ENCODE data around the gene SNCB.
A peak's percentile ranks its signal among the peaks of the same experiment; 100 is the strongest.
"Not testable (repeated sequence)": the region's sequence is repeated elsewhere in the genome, so short reads cannot be mapped to it uniquely, and the experiment has no call there.

The SNCB gene

DNA sequence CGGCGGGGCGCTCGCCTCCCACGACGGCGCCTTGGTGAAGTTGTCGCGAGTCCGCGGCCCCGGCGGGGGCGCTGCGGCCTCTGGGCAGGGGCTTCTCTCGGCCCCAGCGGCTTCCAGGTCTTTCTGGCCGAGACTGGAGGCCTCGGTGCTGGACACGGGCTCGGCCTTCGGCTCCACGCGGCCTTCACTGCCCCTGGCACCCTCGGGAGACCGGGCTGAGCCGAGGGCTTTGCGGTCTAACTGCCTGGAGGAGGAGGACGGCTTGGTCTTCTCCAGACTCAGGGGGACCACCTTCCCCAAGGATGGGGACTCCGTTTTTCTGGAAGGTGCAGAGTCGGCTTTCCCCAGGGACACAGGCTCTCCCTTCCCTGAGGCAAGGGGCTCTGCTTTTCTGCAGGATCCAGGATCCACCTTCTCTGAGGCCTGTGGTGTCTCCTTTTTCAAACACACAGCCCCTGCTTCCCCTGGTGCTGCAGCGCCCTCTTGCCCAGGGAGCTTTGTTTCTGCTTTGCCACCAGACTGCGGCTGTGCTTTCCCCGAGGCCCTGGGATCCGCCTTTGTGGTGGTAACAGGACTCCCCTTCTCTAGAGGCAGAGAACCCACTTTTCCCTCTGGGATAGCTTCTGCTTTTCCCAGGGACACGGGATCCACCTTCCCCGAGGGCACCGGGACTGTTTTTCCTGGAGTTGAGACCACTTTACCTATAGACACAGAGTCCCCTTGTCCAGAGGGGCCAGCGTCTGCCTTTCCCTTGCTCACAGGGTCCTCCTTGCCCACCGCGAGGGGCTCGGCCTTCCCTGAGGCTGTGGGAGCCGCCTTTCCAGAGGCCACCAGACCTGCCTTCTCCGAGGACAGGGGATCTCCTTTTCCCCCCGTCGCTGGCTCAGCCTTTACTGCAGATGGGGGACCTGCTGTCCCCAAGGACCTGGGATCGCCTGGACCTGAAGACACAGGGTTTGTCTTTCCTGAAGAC is 32.6 kb downstream of the SNCB start:
- DNase-seq (ENCODE audit: low read depth) = no peak

DNA sequence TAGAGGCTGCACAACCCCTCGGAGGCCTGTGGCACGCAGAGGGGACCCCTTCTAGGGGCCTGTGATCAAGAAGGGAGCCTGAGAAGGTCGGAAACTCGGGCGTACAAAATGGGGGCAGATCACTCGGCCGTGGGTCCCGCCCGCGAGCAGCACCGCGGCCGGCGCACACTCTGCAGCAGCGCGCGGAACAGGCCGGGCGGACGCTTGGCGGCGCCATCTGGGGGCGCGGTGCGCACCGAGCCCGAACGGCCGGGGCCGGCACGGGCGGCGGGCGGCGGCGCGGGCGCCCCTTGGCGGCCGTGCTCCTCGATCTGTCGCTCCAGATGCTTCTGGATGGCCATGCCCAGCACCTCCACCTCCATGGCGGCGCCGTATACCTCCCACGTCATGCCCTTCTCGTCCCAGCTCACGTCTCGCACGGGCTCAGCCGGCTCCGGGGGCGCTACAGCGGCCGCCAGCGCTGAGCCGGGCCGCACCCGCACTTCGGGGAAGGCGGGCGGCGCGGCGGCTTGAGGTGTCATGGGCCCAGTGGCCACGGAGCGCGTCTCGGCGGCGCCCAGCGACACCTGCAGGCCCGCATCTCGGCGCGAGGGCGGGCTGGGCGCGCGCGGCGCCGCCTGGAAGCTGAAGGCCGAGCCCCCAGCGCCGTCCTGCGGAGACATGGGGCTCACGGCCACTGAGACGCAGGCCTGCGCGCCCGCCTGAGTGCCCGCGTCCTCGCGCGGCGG is 33.5 kb downstream of the SNCB start:
- peak; percentile 54 for DNase-seq (ENCODE audit: low read depth)

DNA sequence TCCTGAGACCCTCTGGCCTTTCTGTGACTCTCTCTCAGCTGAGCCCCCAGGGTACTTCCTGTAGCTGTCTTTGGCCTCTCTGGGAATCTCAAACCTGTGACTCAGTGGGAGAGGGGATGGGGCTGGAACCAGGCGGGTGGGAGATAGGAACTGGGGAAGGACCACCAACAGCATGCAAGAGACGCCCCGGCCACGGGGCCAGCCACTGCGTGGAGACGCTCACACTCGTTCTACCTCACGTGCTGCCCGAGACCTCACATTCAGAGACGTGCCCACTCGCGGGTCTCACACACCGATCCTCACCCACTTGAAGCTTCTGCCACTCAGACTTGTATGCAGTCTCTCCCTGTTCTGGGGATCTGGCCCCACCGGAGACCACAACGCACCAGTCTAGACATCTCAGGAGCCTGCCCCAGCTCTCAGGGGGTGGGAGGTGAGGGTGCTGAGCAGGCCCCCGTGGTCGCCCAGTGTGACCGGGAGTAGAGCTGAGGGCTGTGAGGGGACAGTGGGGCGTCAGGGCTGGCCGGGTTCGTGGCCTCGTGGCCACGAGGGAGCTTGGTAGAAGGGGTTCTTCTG is 34.2 kb downstream of the SNCB start:
- no peak for DNase-seq (ENCODE audit: low read depth)

DNA sequence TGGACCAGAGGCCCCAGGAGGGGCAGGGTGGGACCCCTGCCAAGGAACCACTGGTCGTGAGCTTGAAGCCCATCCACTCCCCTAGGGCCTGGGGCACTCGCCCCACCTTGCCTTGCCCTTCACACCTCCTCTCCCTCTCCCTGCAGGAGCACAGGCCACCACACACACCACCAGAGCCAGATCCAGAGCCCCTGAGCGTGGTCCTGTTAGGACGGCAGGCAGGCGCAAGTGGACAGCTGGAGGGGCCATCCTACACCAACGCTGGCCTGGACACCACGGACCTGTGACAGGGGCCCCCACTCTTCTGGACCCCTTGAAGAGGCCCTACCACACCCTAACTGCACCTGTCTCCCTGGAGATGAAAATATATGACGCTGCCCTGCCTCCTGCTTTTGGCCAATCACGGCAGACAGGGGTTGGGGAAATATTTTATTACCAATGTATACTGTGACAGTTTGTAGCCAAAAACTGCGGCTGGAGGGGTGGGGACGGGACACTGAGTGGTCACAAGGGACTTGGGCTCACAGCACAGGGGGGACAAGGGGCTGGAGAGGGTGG is 34.9 kb downstream of the SNCB start:
- no peak for DNase-seq (ENCODE audit: low read depth)

DNA sequence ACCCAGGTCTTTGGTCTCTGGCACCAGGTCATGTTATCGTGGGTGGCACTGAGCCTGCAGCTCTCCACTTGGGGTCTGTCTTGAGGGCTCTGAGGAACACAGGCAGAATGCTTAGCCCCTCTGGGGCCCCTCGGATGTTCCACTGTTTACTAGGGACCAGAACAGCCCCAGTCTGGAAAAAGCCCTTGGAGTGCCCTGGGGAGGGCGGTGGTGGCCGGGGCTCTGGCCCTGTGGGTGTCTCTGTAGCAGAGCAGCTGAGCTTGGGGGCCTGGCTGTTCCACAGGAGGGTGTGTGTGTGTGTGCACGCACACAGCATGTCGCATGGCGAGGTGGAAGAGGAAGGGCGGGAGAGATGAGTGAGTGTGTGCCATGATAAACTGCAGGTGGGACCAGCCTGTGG is 35.8 kb downstream of the SNCB start:
- no peak for DNase-seq (ENCODE audit: low read depth)

DNA sequence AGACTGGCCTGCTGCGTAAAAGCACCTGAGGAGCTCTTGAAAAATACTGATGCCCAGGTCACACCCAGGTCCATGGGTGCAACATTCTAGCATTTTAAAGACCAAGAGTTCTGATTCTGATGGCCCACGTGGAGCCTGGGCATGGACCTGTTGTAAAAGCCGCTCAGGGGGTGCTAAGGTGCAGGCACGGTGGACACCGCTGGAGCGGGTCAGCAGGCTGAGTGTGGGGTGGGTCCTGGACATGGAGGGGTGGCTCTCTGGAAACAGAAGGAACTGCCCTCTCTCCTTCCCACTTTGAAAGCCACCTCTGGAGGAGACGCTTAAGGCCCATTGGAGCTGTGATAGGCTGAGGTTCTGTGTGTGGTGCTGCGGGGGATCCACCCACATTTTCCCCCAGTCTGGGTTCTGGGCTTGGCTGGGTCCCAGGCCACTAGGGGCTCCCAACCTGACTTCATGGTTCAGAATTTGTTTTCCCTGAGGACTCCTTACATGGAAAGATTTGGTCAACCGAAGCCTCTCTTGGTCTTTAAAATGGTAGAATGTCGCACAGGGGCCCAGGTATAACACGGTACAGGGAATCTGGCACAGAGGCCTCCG is 37.0 kb downstream of the SNCB start:
- DNase-seq (ENCODE audit: low read depth) = no peak

DNA sequence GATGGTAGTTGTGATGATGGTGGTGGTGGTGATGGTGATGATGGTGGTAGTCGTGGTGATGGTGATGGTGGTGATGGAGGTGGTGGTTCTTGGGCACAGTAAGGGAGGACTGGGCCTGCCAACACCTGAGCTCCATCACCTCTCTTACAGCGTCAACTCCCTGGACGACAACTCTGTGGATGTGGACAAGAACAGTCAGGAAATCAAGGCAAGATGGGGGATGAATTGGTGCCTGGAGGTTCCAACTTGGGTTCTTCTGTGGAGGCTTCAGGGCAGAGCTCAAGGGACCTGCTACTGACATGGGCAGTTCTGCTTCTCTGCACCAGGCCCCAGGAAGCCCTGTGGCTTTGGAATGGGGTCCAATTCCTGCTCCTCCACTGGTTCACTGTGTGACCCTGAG is 37.8 kb downstream of the SNCB start:
- no peak for DNase-seq (ENCODE audit: low read depth)

DNA sequence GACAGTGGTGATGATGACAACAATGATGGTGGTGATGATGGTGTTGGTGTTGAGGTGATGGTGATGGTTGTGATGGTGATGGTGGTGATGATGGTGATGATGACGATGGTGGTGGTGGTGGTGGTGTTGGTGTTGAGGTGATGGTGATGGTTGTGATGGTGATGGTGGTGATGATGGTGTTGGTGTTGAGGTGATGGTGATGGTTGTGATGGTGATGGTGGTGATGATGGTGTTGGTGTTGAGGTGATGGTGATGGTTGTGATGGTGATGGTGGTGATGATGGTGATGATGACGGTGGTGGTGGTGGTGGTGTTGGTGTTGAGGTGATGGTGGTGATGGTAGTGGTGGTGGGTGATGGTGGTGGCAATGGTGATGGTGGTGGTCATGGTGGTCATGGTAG is 38.7 kb downstream of the SNCB start:
- DNase-seq (ENCODE audit: low read depth) = not testable (repeated sequence)

DNA sequence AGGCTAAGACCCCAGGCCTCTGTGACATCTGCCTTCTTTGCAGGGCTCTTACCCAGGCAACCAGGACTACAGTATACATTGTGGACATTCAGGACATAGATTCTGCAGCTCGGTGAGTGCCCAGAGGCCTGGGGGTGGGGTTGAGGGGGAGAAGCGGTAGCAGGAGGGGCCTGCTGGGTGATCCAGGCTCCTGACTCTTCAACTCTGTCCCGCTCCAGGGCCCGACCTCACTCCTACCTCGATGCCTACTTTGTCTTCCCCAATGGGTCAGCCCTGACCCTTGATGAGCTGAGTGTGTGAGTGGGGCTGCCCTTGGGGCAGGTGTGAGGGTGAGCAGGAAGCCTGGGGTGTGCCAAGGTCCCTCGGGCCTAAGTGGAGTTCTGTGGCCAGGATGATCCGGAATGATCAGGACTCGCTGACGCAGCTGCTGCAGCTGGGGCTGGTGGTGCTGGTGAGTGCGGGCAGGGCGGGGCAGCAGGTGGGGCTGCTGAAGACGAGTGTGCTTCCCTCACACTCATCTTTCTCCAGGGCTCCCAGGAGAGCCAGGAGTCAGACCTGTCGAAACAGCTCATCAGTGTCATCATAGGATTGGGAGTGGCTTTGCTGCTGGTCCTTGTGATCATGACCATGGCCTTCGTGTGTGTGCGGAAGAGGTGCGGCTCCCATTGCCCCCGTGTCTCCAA is 40.2 kb downstream of the SNCB start:
- no peak for DNase-seq (ENCODE audit: low read depth)

DNA sequence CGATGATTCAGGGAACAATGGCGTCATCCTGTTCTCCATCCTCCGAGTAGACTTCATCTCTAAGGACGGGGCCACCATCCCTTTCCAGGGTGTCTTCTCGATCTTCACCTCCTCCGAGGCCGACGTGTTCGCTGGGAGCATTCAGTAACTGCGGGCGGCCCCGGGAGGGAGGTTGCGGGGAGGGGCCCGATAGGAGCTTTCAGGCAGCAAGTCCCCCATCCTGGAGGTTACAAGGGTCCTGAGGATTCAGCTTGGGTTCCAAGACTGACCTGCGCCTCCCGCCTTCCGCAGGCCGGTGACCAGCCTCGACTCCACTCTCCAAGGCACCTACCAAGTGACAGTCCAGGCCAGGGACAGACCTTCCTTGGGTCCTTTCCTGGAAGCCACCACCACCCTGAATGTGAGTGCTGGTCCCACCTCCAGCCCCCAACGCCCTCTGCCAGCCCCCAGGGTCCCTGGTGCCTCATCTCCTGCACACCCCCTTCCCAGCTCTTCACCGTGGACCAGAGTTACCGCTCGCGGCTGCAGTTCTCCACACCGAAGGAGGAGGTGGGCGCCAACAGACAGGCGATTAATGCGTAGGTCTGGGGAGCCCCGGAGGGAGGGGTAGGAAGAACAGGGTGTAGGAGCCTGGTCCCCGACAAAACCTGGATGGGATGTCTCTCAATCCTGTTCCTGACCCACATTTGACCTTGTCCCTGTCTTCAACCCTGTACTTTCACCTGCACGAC is 41.1 kb downstream of the SNCB start:
- DNase-seq (ENCODE audit: low read depth) = no peak

DNA sequence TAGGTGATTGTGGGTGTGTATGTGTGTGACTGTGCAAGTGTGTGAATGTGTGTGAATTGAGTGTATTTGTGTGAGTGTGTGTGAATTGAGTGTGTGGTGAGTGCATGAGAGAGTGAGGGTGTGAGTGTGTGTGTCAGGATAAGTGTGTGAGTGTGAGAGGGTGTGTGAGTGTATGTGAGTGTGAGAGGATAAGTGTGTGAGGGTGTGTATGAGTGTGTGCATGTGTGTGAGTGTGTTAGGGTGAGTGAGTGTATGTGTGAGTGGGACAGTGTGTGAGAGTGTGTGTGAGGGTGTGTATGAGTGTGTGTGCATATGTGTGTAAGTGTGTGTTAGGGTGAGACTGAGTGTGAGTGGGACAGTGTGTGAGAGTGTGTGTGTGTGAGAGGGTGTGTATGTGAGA is 42.0 kb downstream of the SNCB start:
- no peak for DNase-seq (ENCODE audit: low read depth)

DNA sequence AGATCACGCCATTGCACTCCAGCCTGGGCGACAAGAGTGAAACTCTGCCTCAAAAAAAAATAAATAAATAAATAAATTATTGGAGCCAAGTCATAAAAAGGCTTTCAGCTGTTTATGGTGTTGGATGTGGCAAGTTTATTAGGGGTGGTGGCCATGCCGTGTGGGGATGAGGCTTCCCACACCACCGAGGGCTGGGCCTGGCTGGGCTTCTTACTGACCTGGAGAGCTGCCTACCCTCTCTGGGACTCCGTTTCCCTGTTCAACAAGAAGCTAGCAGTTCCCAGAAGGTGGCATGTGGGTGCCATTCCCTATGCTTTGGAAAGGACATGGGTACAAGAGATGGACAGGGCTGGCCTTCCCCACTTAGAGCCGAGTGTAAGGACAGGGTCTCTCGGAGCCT is 42.9 kb downstream of the SNCB start:
- DNase-seq (ENCODE audit: low read depth) = no peak

DNA sequence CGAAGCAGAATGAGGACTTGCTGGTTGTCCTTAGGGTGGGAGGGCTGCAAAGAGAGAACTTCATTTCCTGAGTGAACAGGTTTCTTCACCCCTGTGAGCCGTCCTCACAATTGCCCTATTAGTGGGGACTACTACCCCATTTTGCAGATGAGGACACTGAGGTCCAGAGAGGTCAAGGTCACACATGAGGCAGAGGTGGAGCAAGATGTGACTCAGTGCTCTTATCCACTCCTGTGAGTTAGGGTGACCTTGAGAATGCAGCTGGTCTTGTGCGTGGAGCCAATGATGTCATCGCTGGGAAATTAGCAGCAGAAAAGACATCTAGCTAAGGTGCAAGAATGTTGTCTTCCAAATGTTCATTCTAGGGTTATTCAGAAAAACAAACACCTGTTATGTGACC is 47.3 kb downstream of the SNCB start:
- peak; percentile 46 for DNase-seq (ENCODE audit: low read depth)

DNA sequence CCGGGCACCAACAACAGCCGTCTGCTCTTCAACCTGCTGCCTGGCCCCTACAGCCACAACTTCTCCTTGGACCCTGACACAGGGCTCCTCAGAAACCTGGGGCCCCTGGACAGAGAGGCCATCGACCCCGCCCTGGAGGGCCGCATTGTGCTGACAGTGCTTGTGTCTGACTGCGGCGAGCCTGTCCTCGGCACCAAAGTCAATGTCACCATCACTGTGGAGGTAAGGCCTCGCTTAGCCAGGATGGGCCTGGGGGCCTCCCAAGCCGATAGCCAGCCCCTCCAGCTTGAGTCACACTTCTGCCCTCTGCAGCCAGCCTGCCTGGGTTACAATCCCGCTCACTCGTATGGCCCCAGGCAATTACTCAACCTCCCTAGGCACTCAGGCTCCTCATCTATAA is 49.0 kb downstream of the SNCB start:
- DNase-seq (ENCODE audit: low read depth) = no peak

DNA sequence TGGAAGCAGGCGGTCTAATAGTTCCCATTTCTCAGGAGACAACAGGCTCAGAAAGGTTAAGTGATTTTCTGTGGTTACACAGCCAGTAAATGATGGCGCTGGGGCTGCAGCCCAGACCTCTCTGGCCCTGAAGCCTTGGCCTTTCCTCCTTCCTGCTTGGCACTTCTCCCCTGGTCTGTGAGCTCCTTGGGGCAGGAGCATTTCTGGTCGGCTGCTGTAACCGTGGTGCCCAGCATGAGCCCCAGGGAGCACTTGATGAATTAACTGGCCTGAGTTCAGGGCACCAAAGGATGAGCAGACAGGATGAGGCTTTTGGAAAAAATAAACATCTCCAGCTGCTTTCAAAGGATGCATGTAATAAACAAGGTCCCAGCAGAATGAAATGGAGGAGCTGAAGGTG is 51.0 kb downstream of the SNCB start:
- DNase-seq (ENCODE audit: low read depth) = no peak

DNA sequence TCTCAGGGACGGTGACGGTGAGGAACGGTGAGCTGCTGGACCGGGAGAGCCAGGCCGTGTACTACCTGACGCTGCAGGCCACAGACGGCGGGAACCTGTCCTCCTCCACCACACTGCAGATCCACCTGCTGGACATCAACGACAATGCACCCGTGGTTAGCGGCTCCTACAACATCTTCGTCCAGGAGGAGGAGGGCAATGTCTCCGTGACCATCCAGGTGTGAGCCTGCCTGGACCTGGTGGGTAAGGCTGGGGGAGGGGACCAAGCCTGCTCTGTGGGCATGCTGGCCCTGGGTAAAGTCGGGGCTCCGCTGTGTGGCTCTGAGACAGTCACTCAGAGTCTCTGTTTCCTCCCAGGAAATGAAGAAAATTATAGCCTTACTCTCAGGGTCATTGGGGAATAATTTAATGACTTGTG is 51.9 kb downstream of the SNCB start:
- DNase-seq (ENCODE audit: low read depth) = peak; percentile 64

DNA sequence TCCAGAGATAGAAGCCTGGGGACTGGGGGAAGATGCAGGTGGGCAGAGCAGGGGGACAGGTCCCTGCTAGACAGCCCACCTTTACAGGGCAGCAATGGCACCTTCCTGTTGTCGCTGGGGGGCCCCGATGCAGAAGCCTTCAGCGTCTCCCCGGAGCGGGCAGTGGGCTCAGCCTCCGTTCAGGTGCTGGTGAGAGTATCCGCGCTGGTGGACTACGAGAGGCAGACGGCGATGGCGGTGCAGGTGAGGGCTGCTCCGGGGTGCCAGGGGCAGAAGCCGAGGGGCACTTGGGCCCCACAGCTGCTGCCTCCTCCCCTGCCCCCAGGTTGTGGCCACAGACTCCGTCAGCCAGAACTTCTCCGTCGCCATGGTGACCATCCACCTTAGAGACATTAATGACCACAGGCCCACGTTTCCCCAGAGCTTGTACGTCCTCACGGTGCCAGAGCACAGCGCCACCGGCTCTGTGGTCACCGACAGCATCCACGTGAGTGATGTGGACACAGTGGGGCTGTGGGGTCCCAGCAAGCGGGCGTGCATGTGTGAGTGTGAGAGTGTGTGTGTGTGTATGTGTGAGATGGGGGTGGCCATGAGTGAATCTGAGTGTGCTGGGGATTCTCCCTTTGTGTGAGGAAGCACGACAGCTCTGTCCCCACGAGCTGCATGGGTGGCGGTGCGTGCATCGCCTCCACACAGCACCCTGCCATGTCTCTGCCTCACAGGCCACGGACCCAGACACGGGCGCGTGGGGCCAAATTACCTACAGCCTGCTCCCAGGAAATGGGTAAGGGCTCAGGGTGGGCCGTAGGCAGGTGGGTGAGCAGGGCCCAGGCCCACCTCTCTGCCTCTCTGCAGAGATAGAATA is 52.8 kb downstream of the SNCB start:
- DNase-seq (ENCODE audit: low read depth) = no peak

DNA sequence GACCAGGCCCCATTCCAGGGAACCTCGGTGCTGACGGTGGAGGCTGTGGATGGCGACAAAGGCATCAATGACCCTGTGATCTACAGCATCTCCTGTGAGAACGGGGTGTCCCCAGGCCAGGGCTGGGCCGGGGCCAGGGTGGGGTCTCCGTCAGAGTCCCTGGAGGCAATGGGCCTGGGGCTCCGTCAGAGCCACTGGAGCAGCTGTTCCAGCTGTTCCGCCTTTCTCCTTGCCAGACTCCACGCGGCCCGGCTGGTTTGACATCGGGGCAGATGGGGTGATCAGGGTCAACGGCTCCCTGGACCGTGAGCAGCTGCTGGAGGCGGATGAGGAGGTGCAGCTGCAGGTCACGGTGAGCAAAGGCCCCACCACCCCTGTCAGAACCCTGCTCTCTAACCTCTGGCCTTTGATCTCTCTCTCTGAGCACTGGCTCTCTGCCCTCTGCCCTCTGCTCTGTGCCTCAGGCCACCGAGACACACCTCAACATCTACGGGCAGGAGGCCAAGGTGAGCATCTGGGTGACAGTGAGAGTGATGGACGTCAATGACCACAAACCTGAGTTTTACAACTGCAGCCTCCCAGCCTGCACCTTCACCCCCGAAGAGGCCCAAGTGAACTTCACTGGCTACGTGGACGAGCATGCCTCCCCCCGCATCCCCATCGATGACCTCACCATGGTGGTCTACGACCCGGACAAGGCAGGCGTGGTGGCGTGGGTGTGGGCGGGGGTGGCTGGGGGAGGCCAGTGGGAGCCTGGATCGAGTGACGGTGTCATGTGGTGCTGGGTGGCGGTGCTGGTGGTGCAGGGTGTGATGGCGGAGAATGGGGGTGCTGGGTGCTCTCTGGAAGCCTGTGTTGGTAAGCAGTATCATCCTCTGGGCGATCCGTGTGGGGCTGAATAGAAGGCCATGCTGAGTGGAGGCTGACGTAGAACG is 54.6 kb downstream of the SNCB start:
- no peak for DNase-seq (ENCODE audit: low read depth)

DNA sequence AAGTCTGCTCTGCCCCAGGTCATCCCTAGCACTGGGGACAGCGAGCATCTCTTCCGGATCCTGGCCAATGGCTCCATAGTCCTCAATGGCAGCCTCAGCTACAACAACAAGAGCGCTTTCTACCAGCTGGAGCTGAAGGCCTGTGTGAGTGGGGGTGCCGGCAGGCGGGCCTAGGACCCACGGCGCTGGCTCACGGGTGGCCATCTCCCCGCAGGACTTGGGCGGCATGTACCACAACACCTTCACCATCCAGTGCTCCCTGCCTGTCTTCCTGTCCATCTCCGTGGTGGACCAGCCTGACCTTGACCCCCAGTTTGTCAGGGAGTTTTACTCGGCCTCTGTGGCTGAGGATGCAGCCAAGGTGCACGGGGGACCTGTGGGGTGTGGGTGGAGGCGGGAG is 55.3 kb downstream of the SNCB start:
- no peak for DNase-seq (ENCODE audit: low read depth)
